Transverse colon (tissue), 4 donors: ENCODE measurements around the gene ZNF362. TPM values are rescaled to one million over a fixed set of nuclear protein-coding genes. Genes with fewer than 3 reads are reported as not detected.
A peak's percentile ranks its signal among the peaks of the same experiment; 100 is the strongest.

Experiments
- DNase-seq: peaks from one replicate; pipeline ENCODE4 v3.0.0-alpha.2; 2019
- H3K27ac ChIP-seq, 4 donors: fragments of 200-600 bp; sonication (generic); 2 replicates each; pipeline ENCODE4 v1.5.1; 2016 to 2018; ENCODE audit warnings: inconsistent platforms in 4 of 4
- H3K27me3 ChIP-seq: fragments of 200-600 bp; sonication (generic); 2 replicates; pipeline ENCODE4 v1.5.1; 2017; ENCODE audit warnings: inconsistent platforms
- H3K36me3 ChIP-seq, 4 donors: fragments of 200-600 bp; sonication (generic); 2 replicates each; pipeline ENCODE4 v1.5.1; 2017 to 2019; ENCODE audit warnings: inconsistent platforms in 4 of 4
- H3K4me1 ChIP-seq, 4 donors: fragments of 200-600 bp; sonication (generic); 2 replicates each; pipeline ENCODE4 v1.5.1; 2017 to 2020; ENCODE audit warnings: inconsistent platforms in 4 of 4
- H3K4me3 ChIP-seq, 4 donors: fragments of 200-600 bp; sonication (generic); 1 replicate in 1 of 4; 2 replicates in 3 of 4; pipeline versions ENCODE4 v1.5.1 to v1.6.1; 2017 to 2019; ENCODE audit warnings: inconsistent platforms in 4 of 4
- H3K9me3 ChIP-seq, 2 donors: fragments of 200-600 bp; sonication (generic); 2 replicates each; pipeline ENCODE4 v1.5.1; 2017 to 2019; ENCODE audit warnings: inconsistent platforms in 2 of 2
- EP300 ChIP-seq: sonication (generic); formaldehyde crosslinking; IDR thresholded peaks from one replicate; pipeline ENCODE4 v1.6.1; 2017; ENCODE audit warnings: antibody characterized with exemption, low read depth
- POLR2A ChIP-seq: fragments of 450-650 bp; IDR thresholded peaks from one replicate; pipeline ENCODE4 v1.6.1; 2016; ENCODE audit warnings: antibody characterized with exemption, mild to moderate bottlenecking, moderate library complexity
- POLR2AphosphoS5 ChIP-seq, 3 donors: sonication (generic); formaldehyde crosslinking; IDR thresholded peaks; one replicate each; pipeline ENCODE4 v1.6.1; 2016; ENCODE audit warnings: antibody characterized with exemption in 3 of 3
- WGBS, 2 donors: methylation state at CpG; one replicate each; pipeline ENCODE4 v1.1.5; 2018; ENCODE audit warnings: low coverage in 1 of 2; 5-methylcytosine and 5-hydroxymethylcytosine counted together
- in situ Hi-C, 4 donors: fragments of 200-750 bp; cut with MboI; loops; one replicate each; pipeline versions ENCODE4 v1.15.0 to v1.15.1; 2017; ENCODE audit warnings: low sequenced_read_pairs in 3 of 4, low pct_ligation_motif_present in 1 of 4, low pct_unique_long_range_greater_than_20kb in 1 of 4
- intact Hi-C: fragments of 100-400 bp; cut with DNase I; formaldehyde crosslinking; loops from one replicate; pipeline ENCODE4 v1.15.1; 2023; ENCODE audit warnings: low total_unique reads
- total RNA-seq, 4 donors: library from RNA; depleted of rRNA; stranded (reverse); fragments of >200 nt; gene quantifications; one replicate each; pipeline ENCODE4 v1.1.0, GENCODE V29; 2016
- TF ChIP-seq, protein P1 (sequence below), 5 experiments: fragments of 200-600 bp in 3 of 5; fragments of 450-650 bp in 2 of 5; sonication (generic) in 3 of 5; IDR thresholded peaks; 1 replicate in 2 of 5; 2 replicates in 3 of 5; pipeline ENCODE4 v1.5.1; 2016 to 2017; ENCODE audit warnings: antibody characterized with exemption in 5 of 5, inconsistent platforms in 3 of 5, mild to moderate bottlenecking in 2 of 5, moderate library complexity in 1 of 5

Gene ZNF362
- total RNA-seq, 4 donors from 2014 or later = 7.9 to 121 (median 12.1) TPM

DNA sequence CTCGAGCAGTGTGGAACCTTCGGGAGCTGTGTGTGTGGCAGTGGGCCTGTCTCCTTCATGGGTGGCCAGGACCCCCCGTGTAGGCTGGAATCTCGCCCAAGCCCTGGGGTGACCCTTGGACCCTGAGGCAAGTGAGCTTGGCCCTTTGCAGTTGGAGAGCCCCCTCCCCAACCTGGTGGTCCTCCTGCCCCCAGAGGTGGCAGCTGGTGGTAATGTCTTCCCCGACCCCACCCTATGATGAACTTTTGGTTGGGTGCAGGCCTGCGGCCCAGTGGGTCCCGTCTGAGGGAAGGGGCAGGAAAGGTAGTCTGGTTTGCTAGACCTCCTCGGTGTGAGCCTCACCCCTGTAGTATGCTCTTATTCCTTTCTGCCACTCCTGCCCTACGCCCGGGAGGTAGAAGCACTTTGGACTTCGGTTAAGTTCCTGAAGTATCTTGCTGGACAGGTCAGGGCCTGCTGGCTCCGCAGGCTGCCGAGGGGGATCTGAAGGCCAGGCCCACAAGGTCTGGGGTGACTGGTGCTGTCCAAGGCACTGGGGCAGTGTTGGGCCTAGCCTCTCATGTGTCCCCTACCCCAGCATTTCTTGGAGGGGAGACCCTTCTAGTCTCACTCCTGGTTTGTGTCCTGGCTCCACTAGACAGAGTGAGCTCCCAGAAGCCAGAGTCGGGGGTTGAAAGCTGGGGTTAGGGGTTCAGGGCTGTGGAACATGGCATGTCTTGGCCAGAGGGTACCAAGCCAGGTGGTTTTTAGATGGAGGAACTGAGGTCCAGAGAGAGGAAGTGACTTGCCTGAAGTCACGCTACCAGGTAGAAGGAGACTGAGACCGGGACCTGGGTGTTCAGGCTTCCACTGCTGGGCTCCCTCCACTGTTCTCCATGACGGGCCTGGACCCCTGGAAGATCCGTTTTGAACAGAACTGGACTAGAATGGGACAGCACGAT is 1.8 kb downstream of the ZNF362 start:
- Histone ChIP-seq H3K27ac (peak overlapping the region; percentile 85 to 94 (median 86)), H3K4me3 (peak overlapping the region; percentile 52 to 74 (median 65)), H3K36me3 (no peaks in the 10 kb centered on the region), H3K4me1 (peaks cover 13 to 39% (median 28%) of the 10 kb centered on the region in 4 donors), H3K27me3 (no peaks in the 10 kb centered on the region), H3K9me3 (no peaks in the 10 kb centered on the region)
- TF ChIP-seq, protein P1, sequence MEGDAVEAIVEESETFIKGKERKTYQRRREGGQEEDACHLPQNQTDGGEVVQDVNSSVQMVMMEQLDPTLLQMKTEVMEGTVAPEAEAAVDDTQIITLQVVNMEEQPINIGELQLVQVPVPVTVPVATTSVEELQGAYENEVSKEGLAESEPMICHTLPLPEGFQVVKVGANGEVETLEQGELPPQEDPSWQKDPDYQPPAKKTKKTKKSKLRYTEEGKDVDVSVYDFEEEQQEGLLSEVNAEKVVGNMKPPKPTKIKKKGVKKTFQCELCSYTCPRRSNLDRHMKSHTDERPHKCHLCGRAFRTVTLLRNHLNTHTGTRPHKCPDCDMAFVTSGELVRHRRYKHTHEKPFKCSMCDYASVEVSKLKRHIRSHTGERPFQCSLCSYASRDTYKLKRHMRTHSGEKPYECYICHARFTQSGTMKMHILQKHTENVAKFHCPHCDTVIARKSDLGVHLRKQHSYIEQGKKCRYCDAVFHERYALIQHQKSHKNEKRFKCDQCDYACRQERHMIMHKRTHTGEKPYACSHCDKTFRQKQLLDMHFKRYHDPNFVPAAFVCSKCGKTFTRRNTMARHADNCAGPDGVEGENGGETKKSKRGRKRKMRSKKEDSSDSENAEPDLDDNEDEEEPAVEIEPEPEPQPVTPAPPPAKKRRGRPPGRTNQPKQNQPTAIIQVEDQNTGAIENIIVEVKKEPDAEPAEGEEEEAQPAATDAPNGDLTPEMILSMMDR (IDR thresholded peaks at IDR 0.05) = no peak
- no peak for TF ChIP-seq POLR2AphosphoS5 (IDR thresholded peaks at IDR 0.05)
- TF ChIP-seq POLR2A = no peak
- TF ChIP-seq EP300 = no peak
- in situ Hi-C loops (no loop called here), intact Hi-C loops (no loop called here)
- peak; percentile 32 for DNase-seq
- WGBS, 2 donors = 46% methylated on average over 19 of the region's 19 CpGs; no CpG with 5 or more reads in 1 of the 2 donors

DNA sequence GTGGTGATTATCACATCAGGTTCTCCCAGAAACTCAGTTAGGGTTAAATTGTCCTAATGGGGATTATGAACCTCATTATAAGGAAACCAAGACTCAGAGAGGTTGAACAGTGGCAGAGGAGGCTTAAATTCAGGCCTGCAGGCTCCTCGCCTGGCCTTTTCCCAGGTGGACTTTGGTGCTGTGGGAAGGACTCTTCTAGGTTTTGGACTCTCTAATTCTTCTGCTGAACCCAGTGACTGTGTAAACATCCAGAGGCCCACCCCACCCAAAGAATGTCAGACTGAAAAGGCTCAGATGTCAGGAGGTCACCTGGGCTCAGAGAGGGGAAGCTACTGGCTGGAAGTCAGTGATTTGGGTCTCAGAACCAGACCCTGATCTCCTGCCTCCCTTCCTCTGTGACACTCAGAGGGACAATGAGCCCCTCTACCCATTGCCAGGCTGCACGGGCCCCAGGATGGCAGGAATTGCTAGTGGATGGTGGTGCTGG is 2.5 kb downstream of the ZNF362 start:
- WGBS, 2 donors = 85 to 100% methylated on average over 1 to 2 of the region's 2 CpGs
- no peak overlapping the region for H3K4me3 ChIP-seq
- peaks cover 13 to 39% (median 28%) of the 10 kb centered on the region in 4 donors for H3K4me1 ChIP-seq
- in situ Hi-C loops (no loop called here), intact Hi-C loops (no loop called here)
- no peak overlapping the region for H3K27ac ChIP-seq
- no peaks in the 10 kb centered on the region for H3K9me3 ChIP-seq
- H3K36me3 ChIP-seq = no peaks in the 10 kb centered on the region
- no peaks in the 10 kb centered on the region for H3K27me3 ChIP-seq
- TF ChIP-seq POLR2AphosphoS5 (IDR thresholded peaks at IDR 0.05) = no peak
- TF ChIP-seq EP300 = no peak
- no peak for TF ChIP-seq POLR2A
- TF ChIP-seq, protein P1 (IDR thresholded peaks at IDR 0.05) = no peak
- DNase-seq = no peak

DNA sequence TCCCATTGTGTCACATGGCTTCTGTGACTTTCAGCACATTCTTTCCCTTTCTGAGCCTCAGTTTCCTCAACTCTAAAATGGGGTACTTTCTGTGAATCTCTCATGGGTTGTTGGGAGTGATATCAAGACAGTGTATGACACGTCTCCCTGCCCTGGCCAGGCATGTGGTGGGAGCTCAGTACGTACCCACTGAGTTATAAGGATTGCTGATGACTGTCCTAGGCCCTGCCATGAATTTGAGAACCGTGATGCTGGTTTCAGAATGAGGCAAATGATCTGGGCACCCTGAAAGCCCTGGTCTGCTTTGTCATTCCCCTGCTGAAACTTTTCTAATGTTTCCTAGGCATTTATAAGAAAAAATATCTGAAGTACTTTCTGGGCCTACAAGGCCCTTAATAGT is 3.6 kb downstream of the ZNF362 start:
- Histone ChIP-seq H3K9me3 (no peaks in the 10 kb centered on the region), H3K36me3 (no peaks in the 10 kb centered on the region), H3K4me1 (peaks cover 13 to 39% (median 28%) of the 10 kb centered on the region in 4 donors), H3K27ac (no peak overlapping the region), H3K27me3 (no peaks in the 10 kb centered on the region), H3K4me3 (no peak overlapping the region)
- no peak for DNase-seq
- WGBS, 2 donors = 87% methylated on average over 3 of the region's 3 CpGs; no CpG with 5 or more reads in 1 of the 2 donors
- in situ Hi-C loops (no loop called here), intact Hi-C loops (no loop called here)
- no peak for TF ChIP-seq POLR2A
- TF ChIP-seq, protein P1 (IDR thresholded peaks at IDR 0.05) = no peak
- no peak for TF ChIP-seq EP300
- TF ChIP-seq POLR2AphosphoS5 (IDR thresholded peaks at IDR 0.05) = no peak

DNA sequence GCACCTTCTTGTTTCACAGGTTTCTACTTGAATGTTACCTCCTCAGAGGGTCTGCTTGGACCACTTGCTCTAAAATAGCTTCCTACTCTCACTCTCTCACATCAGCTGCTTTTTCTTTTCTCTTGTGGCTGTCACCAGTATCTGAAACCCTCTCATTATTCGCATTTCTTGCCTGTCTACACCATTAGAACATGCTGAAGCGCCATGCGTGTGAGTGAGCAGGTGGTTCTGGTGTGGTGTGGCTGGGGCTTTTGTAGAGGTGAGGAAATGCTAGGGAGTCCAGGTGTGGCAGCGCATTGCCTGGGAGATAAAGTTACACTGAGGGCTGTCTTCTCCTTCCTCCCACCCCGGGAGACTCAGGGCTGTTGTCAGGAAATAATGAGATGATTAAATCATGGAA is 4.1 kb downstream of the ZNF362 start:
- peaks cover 13 to 34% (median 24%) of the 10 kb centered on the region in 4 donors for H3K4me1 ChIP-seq
- H3K27ac ChIP-seq = no peak overlapping the region
- H3K27me3 ChIP-seq = no peaks in the 10 kb centered on the region
- in situ Hi-C loops = no loop called here
- H3K36me3 ChIP-seq = no peaks in the 10 kb centered on the region
- H3K4me3 ChIP-seq = no peak overlapping the region
- intact Hi-C loops = no loop called here
- H3K9me3 ChIP-seq = no peaks in the 10 kb centered on the region
- WGBS, 2 donors = 75 to 87% methylated on average over 1 to 5 of the region's 5 CpGs
- DNase-seq = no peak
- TF ChIP-seq POLR2A = no peak
- TF ChIP-seq, protein P1 (IDR thresholded peaks at IDR 0.05) = no peak
- no peak for TF ChIP-seq POLR2AphosphoS5 (IDR thresholded peaks at IDR 0.05)
- no peak for TF ChIP-seq EP300
